ENCODE results near the gene CALCOCO2. TPM values are rescaled to one million over a fixed set of nuclear protein-coding genes. Genes with fewer than 3 reads are reported as not detected.

CALCOCO2 gene
- total RNA-seq, 3 donors from 2014 or later, result 181 to 296 (median 224) TPM

- ATAC-seq, result peak; percentile 98
- intact Hi-C loops (cut with DNase I, micrococcal nuclease), result no loop called here
- Histone ChIP-seq H3K9me3 (no peaks in the 10 kb centered on the region), H3K36me3 (ENCODE audit: low read depth) (no peaks in the 10 kb centered on the region), H3K4me1 (ENCODE audit: low read depth) (peaks cover 16% of the 10 kb centered on the region), H3K4me3 (peak within 1 kb of the TSS; percentile 94)
- peak; percentile 93 to 96 (median 94) for DNase-seq
- TF ChIP-seq, protein P1, sequence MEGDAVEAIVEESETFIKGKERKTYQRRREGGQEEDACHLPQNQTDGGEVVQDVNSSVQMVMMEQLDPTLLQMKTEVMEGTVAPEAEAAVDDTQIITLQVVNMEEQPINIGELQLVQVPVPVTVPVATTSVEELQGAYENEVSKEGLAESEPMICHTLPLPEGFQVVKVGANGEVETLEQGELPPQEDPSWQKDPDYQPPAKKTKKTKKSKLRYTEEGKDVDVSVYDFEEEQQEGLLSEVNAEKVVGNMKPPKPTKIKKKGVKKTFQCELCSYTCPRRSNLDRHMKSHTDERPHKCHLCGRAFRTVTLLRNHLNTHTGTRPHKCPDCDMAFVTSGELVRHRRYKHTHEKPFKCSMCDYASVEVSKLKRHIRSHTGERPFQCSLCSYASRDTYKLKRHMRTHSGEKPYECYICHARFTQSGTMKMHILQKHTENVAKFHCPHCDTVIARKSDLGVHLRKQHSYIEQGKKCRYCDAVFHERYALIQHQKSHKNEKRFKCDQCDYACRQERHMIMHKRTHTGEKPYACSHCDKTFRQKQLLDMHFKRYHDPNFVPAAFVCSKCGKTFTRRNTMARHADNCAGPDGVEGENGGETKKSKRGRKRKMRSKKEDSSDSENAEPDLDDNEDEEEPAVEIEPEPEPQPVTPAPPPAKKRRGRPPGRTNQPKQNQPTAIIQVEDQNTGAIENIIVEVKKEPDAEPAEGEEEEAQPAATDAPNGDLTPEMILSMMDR (IDR thresholded peaks at IDR 0.05), result peak; percentile 7
Measured at GRCh38 chr17:48908047-48908843, 77.4 kb downstream of the CALCOCO2 start, which contains the start of gene UBE2Z. Gene UBE2Z (plus strand): TSS chr17:48908407. CDS start chr17:48908504, 97 bp downstream.

DNA sequence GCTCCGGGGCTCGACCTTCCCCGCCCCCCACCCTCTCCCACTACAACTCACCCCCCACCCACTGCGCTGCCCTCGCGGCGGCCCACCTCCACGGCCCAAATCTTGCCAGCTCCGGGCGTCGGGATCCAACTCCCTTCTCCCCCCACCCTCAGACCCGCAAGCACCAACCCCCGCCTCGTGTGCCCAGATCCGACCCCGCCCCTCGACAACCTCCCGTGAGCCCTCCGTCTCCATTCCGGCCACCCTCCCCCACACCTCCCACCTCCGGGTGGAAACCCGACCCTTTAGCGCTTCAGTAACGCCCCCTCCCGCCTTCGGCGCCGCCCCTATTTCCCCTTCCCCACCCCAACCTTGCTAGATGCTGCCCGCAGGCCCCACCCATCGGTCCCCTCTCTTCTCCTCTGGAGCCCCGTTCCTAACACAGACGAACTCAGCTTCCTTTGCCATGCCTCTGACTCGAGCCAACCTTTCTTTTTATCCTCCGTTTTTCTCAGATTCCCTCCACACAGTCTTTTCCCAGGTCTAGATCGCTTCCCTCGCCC, 78.1 kb downstream of the CALCOCO2 start:
- TF ChIP-seq, protein P1 (IDR thresholded peaks at IDR 0.05), result no peak
- no peaks in the 10 kb centered on the region for H3K36me3 ChIP-seq (ENCODE audit: low read depth)
- H3K4me1 ChIP-seq (ENCODE audit: low read depth), result peaks cover 16% of the 10 kb centered on the region
- peak overlapping the region; percentile 94 for H3K4me3 ChIP-seq
- intact Hi-C loops (cut with DNase I, micrococcal nuclease), result no loop called here
- peak; percentile 78 to 92 (median 81) for DNase-seq
- no peaks in the 10 kb centered on the region for H3K9me3 ChIP-seq
- ATAC-seq, result peak; percentile 59

DNA sequence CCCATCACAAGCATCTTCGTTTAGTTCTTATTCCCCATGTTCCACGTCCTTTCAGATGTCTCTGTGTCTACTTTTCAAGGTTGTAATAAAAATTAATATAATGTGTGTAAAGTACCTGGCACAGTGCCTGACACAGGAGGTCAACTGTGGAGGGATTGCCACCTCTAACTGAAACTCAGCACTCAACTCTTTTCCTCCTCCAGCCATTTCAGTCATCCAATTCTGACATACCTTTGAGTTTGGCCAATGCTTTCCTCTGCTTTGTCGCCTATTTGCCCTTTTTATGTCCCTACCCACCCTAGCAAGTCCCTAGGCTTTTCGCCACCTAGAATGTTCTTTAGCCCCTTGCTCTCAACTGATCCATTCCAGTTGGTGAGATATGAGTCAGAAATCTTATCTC, 78.9 kb downstream of the CALCOCO2 start:
- Histone ChIP-seq H3K4me3 (no peak overlapping the region), H3K4me1 (ENCODE audit: low read depth) (peaks cover 16% of the 10 kb centered on the region), H3K36me3 (ENCODE audit: low read depth) (no peaks in the 10 kb centered on the region), H3K9me3 (no peaks in the 10 kb centered on the region)
- ATAC-seq (no peak), DNase-seq (no peak)
- intact Hi-C loops (cut with DNase I, micrococcal nuclease), result no loop called here
- TF ChIP-seq, protein P1 (IDR thresholded peaks at IDR 0.05), result no peak

DNA sequence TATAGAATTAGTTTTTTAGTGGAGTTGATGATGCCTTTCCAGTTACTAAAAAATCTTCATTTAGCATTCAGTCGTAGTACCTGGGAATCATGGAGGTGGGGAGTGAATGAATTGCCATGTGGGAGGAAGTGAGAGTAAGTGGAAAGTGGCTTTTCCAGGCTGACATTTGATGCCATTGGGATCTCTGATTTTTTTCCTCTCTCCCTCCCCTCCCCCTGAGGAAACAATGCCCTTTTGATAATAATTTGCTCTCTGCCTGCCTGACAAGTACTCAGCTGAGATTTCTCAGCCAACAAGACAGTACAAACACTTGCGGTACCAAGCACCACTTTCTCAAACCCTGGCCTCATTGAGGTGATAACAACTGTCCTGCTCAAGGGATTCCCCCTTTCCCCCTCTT, 79.5 kb downstream of the CALCOCO2 start:
- intact Hi-C loops (cut with DNase I, micrococcal nuclease), result no loop called here
- no peak for ATAC-seq
- Histone ChIP-seq H3K4me1 (ENCODE audit: low read depth) (peaks cover 19% of the 10 kb centered on the region), H3K4me3 (no peak overlapping the region), H3K9me3 (no peaks in the 10 kb centered on the region), H3K36me3 (ENCODE audit: low read depth) (no peaks in the 10 kb centered on the region)
- TF ChIP-seq, protein P1 (IDR thresholded peaks at IDR 0.05), result no peak
- DNase-seq, result no peak

GRCh38 chr17:48912476-48912875, 81.6 kb downstream of the CALCOCO2 start:
- intact Hi-C loops (cut with DNase I, micrococcal nuclease), result no loop called here
- DNase-seq (no peak), ATAC-seq (no peak)
- Histone ChIP-seq H3K9me3 (no peaks in the 10 kb centered on the region), H3K4me1 (ENCODE audit: low read depth) (peaks cover 18% of the 10 kb centered on the region), H3K4me3 (no peak overlapping the region), H3K36me3 (ENCODE audit: low read depth) (no peaks in the 10 kb centered on the region)
- TF ChIP-seq, protein P1 (IDR thresholded peaks at IDR 0.05), result no peak

Other genes with a start within 250 kb of the CALCOCO2 start
- gene HOXB3, start 240.8 kb upstream of the CALCOCO2 start, total RNA-seq, result 10 to 100 TPM; 42.4 to 64.8 (median 43.4) TPM
- gene HOXB5, start 237.3 kb upstream of the CALCOCO2 start, total RNA-seq, result 10 to 100 TPM; 16.2 to 29.3 (median 19.9) TPM
- 10 to 100 TPM; 41.3 to 68.8 (median 50.9) TPM for gene HOXB6, start 226.0 kb upstream of the CALCOCO2 start, total RNA-seq
- gene HOXB7, start 220.0 kb upstream of the CALCOCO2 start, total RNA-seq, result 10 to 100 TPM; 10.9 to 29.1 (median 22.4) TPM
- 1 to 10 TPM; 4.2 to 7.5 (median 5.6) TPM for gene HOXB8, start 215.7 kb upstream of the CALCOCO2 start, total RNA-seq
- gene HOXB9, start 204.7 kb upstream of the CALCOCO2 start, total RNA-seq, result 10 to 100 TPM; 40.1 to 78.4 (median 41.5) TPM
- 100 to 1,000 TPM in 2 of 3 donors, 10 to 100 TPM in 1; 32.2 to 180 (median 137) TPM for gene PRAC1, start 108.5 kb upstream of the CALCOCO2 start, total RNA-seq
- gene PRAC2, start 107.8 kb upstream of the CALCOCO2 start, total RNA-seq, result 10 to 100 TPM in 2 of 3 donors, 1 to 10 TPM in 1; 6.6 to 24.0 (median 12.4) TPM
- gene HOXB13, start 102.3 kb upstream of the CALCOCO2 start, total RNA-seq, result 10 to 100 TPM; 12.2 to 65.4 (median 48.2) TPM
- 10 to 100 TPM; 10.7 to 25.1 (median 12.2) TPM for gene TTLL6, start 13.8 kb upstream of the CALCOCO2 start, total RNA-seq
- 100 to 1,000 TPM; 115 to 223 (median 198) TPM for gene ATP5MC1, start 61.8 kb downstream of the CALCOCO2 start, total RNA-seq
- gene UBE2Z, start 77.4 kb downstream of the CALCOCO2 start, total RNA-seq, result 10 to 100 TPM; 67.6 to 70.5 (median 68.1) TPM
- 100 to 1,000 TPM in 2 of 3 donors, 10 to 100 TPM in 1; 90.3 to 112 (median 101) TPM for gene SNF8, start 113.8 kb downstream of the CALCOCO2 start, total RNA-seq
- gene GIP, start 137.6 kb downstream of the CALCOCO2 start, total RNA-seq, result not detected
- gene IGF2BP1, start 166.3 kb downstream of the CALCOCO2 start, total RNA-seq, result under 1 TPM in 2 of 3 donors, not detected in 1; 0.06 to 0.07 TPM

Data from mucosa of descending colon (tissue), 3 donors.